ENCODE results near the gene IMP4. TPM values are rescaled to one million over a fixed set of nuclear protein-coding genes. Genes with fewer than 3 reads are reported as not detected.

Gene IMP4
- polyA plus RNA-seq, 1 donor from 2014 or later: 78.0 TPM

DNA sequence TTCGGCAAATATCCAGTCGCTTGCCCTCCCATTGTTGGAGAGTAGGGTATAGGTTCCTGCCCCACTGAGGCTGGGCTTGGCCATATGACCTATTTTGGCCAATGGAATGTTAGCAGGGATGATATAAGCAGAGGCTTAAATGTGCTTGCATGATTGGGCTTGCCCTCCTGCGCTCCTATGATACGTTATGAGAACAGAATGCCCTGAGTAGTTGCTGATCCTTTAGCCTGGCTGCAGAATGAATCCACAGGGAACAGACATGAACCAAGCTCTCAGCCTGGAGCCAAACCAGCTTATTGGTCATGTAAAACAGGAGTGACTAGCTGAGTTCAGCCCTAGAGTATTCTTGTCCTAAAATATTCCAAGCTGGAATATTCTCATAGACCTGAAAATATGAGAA, 34.8 kb upstream of the IMP4 start:
- Histone ChIP-seq H2AFZ (ENCODE audit: low read depth, low read length) (no peak overlapping the region), H3K27me3 (ENCODE audit: insufficient read depth, low read depth, low read length) (no peaks in the 10 kb centered on the region), H4K20me1 (ENCODE audit: insufficient read depth) (no peaks in the 10 kb centered on the region), H3K9ac (ENCODE audit: low read length) (no peak overlapping the region), H3K36me3 (ENCODE audit: insufficient read depth, low read length) (no peaks in the 10 kb centered on the region), H3K27ac (ENCODE audit: low read length) (no peak overlapping the region), H3K4me3 (ENCODE audit: low read length) (no peak overlapping the region), H3K9me2 (ENCODE audit: insufficient read depth, low read length) (no peaks in the 10 kb centered on the region), H3F3A (ENCODE audit: insufficient read depth, low read length, poor library complexity, severe bottlenecking) (no peaks in the 10 kb centered on the region), H3K4me2 (ENCODE audit: low read length) (no peak overlapping the region), H3K79me2 (replicated peaks; ENCODE audit: insufficient read depth, low read length) (no peaks in the 10 kb centered on the region), H3K9me3 (ENCODE audit: low read length) (no peaks in the 10 kb centered on the region)
- TF ChIP-seq, protein P1, sequence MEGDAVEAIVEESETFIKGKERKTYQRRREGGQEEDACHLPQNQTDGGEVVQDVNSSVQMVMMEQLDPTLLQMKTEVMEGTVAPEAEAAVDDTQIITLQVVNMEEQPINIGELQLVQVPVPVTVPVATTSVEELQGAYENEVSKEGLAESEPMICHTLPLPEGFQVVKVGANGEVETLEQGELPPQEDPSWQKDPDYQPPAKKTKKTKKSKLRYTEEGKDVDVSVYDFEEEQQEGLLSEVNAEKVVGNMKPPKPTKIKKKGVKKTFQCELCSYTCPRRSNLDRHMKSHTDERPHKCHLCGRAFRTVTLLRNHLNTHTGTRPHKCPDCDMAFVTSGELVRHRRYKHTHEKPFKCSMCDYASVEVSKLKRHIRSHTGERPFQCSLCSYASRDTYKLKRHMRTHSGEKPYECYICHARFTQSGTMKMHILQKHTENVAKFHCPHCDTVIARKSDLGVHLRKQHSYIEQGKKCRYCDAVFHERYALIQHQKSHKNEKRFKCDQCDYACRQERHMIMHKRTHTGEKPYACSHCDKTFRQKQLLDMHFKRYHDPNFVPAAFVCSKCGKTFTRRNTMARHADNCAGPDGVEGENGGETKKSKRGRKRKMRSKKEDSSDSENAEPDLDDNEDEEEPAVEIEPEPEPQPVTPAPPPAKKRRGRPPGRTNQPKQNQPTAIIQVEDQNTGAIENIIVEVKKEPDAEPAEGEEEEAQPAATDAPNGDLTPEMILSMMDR (IDR thresholded peaks at IDR 0.05; ENCODE audit: poor library complexity, severe bottlenecking): no peak
- TF ChIP-seq EP300 (conservative IDR thresholded peaks at IDR 0.05; ENCODE audit: poor library complexity, severe bottlenecking): no peak
- TF ChIP-seq POLR2AphosphoS5 (IDR thresholded peaks at IDR 0.05): no peak
- TF ChIP-seq SMC3 (conservative IDR thresholded peaks at IDR 0.05; ENCODE audit: poor library complexity): no peak
- TF ChIP-seq, protein P2, sequence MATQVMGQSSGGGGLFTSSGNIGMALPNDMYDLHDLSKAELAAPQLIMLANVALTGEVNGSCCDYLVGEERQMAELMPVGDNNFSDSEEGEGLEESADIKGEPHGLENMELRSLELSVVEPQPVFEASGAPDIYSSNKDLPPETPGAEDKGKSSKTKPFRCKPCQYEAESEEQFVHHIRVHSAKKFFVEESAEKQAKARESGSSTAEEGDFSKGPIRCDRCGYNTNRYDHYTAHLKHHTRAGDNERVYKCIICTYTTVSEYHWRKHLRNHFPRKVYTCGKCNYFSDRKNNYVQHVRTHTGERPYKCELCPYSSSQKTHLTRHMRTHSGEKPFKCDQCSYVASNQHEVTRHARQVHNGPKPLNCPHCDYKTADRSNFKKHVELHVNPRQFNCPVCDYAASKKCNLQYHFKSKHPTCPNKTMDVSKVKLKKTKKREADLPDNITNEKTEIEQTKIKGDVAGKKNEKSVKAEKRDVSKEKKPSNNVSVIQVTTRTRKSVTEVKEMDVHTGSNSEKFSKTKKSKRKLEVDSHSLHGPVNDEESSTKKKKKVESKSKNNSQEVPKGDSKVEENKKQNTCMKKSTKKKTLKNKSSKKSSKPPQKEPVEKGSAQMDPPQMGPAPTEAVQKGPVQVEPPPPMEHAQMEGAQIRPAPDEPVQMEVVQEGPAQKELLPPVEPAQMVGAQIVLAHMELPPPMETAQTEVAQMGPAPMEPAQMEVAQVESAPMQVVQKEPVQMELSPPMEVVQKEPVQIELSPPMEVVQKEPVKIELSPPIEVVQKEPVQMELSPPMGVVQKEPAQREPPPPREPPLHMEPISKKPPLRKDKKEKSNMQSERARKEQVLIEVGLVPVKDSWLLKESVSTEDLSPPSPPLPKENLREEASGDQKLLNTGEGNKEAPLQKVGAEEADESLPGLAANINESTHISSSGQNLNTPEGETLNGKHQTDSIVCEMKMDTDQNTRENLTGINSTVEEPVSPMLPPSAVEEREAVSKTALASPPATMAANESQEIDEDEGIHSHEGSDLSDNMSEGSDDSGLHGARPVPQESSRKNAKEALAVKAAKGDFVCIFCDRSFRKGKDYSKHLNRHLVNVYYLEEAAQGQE (IDR thresholded peaks at IDR 0.05; ENCODE audit: borderline replicate concordance): no peak
- TF ChIP-seq MXI1 (conservative IDR thresholded peaks at IDR 0.05; ENCODE audit: poor library complexity, severe bottlenecking): no peak
- no peak for TF ChIP-seq RAD21 (conservative IDR thresholded peaks at IDR 0.05)
- no peak for TF ChIP-seq TAF1 (IDR thresholded peaks at IDR 0.05; ENCODE audit: low read depth)
- TF ChIP-seq EZH2 (IDR thresholded peaks at IDR 0.05; ENCODE audit: borderline replicate concordance, insufficient read depth, low read length, poor library complexity, severe bottlenecking): no peak

DNA sequence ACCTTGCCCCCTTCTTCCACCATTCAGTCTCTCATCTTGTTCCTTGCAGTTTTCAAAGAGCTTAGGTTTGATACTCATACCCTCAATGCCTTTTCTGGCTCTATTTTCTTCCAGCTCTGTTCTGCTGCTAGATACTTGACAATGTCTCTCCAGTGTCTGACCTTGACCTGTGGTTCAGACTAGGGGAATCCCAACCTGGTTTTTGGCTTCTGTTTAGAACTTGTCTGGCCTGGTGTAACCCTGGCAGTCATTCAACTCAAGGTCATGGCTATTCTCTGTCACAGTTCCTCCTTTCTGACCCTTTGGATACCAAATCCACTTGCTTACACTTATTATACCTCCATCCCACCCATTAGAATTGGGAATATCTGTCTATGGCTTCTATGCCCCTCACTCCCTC, 31.8 kb upstream of the IMP4 start:
- no peak for TF ChIP-seq POLR2AphosphoS5 (IDR thresholded peaks at IDR 0.05)
- no peak for TF ChIP-seq EP300 (conservative IDR thresholded peaks at IDR 0.05; ENCODE audit: poor library complexity, severe bottlenecking)
- no peaks in the 10 kb centered on the region for H3K36me3 ChIP-seq (ENCODE audit: insufficient read depth, low read length)
- H3K9me2 ChIP-seq (ENCODE audit: insufficient read depth, low read length): no peaks in the 10 kb centered on the region
- H3F3A ChIP-seq (ENCODE audit: insufficient read depth, low read length, poor library complexity, severe bottlenecking): no peaks in the 10 kb centered on the region
- no peak overlapping the region for H3K4me3 ChIP-seq (ENCODE audit: low read length)
- no peak overlapping the region for H3K27ac ChIP-seq (ENCODE audit: low read length)
- H3K27me3 ChIP-seq (ENCODE audit: insufficient read depth, low read depth, low read length): no peaks in the 10 kb centered on the region
- H2AFZ ChIP-seq (ENCODE audit: low read depth, low read length): no peak overlapping the region
- H4K20me1 ChIP-seq (ENCODE audit: insufficient read depth): no peaks in the 10 kb centered on the region
- no peaks in the 10 kb centered on the region for H3K9me3 ChIP-seq (ENCODE audit: low read length)
- no peak overlapping the region for H3K9ac ChIP-seq (ENCODE audit: low read length)
- H3K4me2 ChIP-seq (ENCODE audit: low read length): no peak overlapping the region
- no peaks in the 10 kb centered on the region for H3K79me2 ChIP-seq (replicated peaks; ENCODE audit: insufficient read depth, low read length)

Data from neural cell (in vitro differentiated cells).